Neural progenitor cell (in vitro differentiated cells): Measurements from ENCODE around the gene KISS1R. TPM values are rescaled to one million over a fixed set of nuclear protein-coding genes. Genes with fewer than 3 reads are reported as not detected.
A peak's percentile ranks its signal among the peaks of the same experiment; 100 is the strongest.
"Not testable (repeated sequence)": the region's sequence is repeated elsewhere in the genome, so short reads cannot be mapped to it uniquely, and the experiment has no call there.

Experiments used
- DNase-seq: peaks from one replicate; pipeline ENCODE4 v3.0.0-alpha.2; 2016; ENCODE audit warnings: low spot score
- H2AFZ ChIP-seq: fragments of 200-600 bp; sonication (generic); replicated peaks from 2 replicates; pipeline ENCODE4 v1.6.1; 2016; ENCODE audit warnings: antibody characterized with exemption
- H3F3A ChIP-seq: fragments of 200-600 bp; sonication (generic); 2 replicates; pipeline ENCODE4 v1.6.1; 2016; ENCODE audit warnings: antibody characterized with exemption, low read depth
- H3K27ac ChIP-seq: fragments of 200-600 bp; sonication (generic); 2 replicates; pipeline ENCODE4 v1.5.1; 2016; ENCODE audit warnings: mild to moderate bottlenecking
- H3K27me3 ChIP-seq: fragments of 200-600 bp; sonication (generic); 2 replicates; pipeline ENCODE4 v1.6.1; 2016; ENCODE audit warnings: mild to moderate bottlenecking, moderate library complexity
- H3K36me3 ChIP-seq: fragments of 200-600 bp; sonication (generic); 2 replicates; pipeline ENCODE4 v1.5.1; 2016
- H3K4me1 ChIP-seq: fragments of 200-600 bp; sonication (generic); 2 replicates; pipeline ENCODE4 v1.6.1; 2016; ENCODE audit warnings: mixed run types
- H3K4me2 ChIP-seq: fragments of 200-600 bp; sonication (generic); 2 replicates; pipeline ENCODE4 v1.6.1; 2016
- H3K4me3 ChIP-seq: fragments of 200-600 bp; sonication (generic); 2 replicates; pipeline ENCODE4 v1.5.1; 2016
- H3K79me2 ChIP-seq: fragments of 200-600 bp; sonication (generic); 2 replicates; pipeline ENCODE4 v1.6.1; 2016; ENCODE audit warnings: low read depth
- H3K9ac ChIP-seq: fragments of 200-600 bp; sonication (generic); 2 replicates; pipeline ENCODE4 v1.6.1; 2016
- H3K9me3 ChIP-seq: fragments of 200-600 bp; sonication (generic); 2 replicates; pipeline ENCODE4 v1.5.1; 2016; ENCODE audit warnings: low read depth
- H4K20me1 ChIP-seq: fragments of 200-600 bp; sonication (generic); 2 replicates; pipeline ENCODE4 v1.6.1; 2016; ENCODE audit warnings: low read depth
- H3K27ac Mint-ChIP-seq: 3 replicates; pipeline ENCODE4 v1.8.0; 2021; ENCODE audit warnings: mixed read lengths
- H3K27me3 Mint-ChIP-seq: 2 replicates; pipeline ENCODE4 v1.8.0; 2022; ENCODE audit warnings: low read depth, mild to moderate bottlenecking, inconsistent platforms, moderate library complexity, mixed read lengths; ENCODE audit not compliant: insufficient read depth
- H3K36me3 Mint-ChIP-seq: 3 replicates; pipeline ENCODE4 v1.8.0; 2021; ENCODE audit warnings: mixed read lengths
- H3K4me1 Mint-ChIP-seq: 3 replicates; pipeline ENCODE4 v1.8.0; 2021; ENCODE audit warnings: mixed read lengths
- H3K4me3 Mint-ChIP-seq: 3 replicates; pipeline ENCODE4 v1.8.0; 2021; ENCODE audit warnings: mild to moderate bottlenecking, moderate library complexity, mixed read lengths
- H3K9me3 Mint-ChIP-seq: 3 replicates; pipeline ENCODE4 v1.8.0; 2020; ENCODE audit warnings: mixed read lengths
- EZH2 ChIP-seq: fragments of 200-600 bp; sonication (generic); IDR thresholded peaks from 2 replicates; pipeline ENCODE4 v1.6.1; 2017; ENCODE audit warnings: antibody characterized with exemption, mild to moderate bottlenecking, moderate library complexity
- EZH2phosphoT487 ChIP-seq: fragments of 200-600 bp; sonication (generic); IDR thresholded peaks from 2 replicates; pipeline ENCODE4 v1.6.1; 2017; ENCODE audit warnings: antibody characterized with exemption
- total RNA-seq: library from RNA; depleted of rRNA; stranded (reverse); fragments of >200 nt; gene quantifications from 2 replicates; pipeline ENCODE4 v1.2.3, GENCODE V29; 2015; ENCODE audit warnings: low replicate concordance
- TF ChIP-seq, protein P1 (sequence below): fragments of 200-600 bp; sonication (generic); IDR thresholded peaks from 2 replicates; pipeline ENCODE4 v1.5.1; 2017; ENCODE audit warnings: antibody characterized with exemption, mild to moderate bottlenecking

Gene KISS1R
- total RNA-seq, 1 donor from 2014 or later, result not detected

GRCh38 chr19:876780-877314 is 40.3 kb upstream of the KISS1R start:
- no peaks in the 10 kb centered on the region for H3K4me1 ChIP-seq
- H3K27me3 ChIP-seq, result no peaks in the 10 kb centered on the region
- Mint-ChIP-seq H3K4me3 (no peak overlapping the region), H3K27ac (no peak overlapping the region), H3K9me3 (no peaks in the 10 kb centered on the region), H3K27me3 (peaks cover 8% of the 10 kb centered on the region), H3K4me1 (peaks cover 2% of the 10 kb centered on the region), H3K36me3 (peaks cover 20% of the 10 kb centered on the region)
- H4K20me1 ChIP-seq, result peaks cover 14% of the 10 kb centered on the region
- H3F3A ChIP-seq, result peaks cover 16% of the 10 kb centered on the region
- H3K4me2 ChIP-seq, result no peak overlapping the region
- TF ChIP-seq EZH2phosphoT487 (no peak), EZH2 (no peak)
- TF ChIP-seq, protein P1, sequence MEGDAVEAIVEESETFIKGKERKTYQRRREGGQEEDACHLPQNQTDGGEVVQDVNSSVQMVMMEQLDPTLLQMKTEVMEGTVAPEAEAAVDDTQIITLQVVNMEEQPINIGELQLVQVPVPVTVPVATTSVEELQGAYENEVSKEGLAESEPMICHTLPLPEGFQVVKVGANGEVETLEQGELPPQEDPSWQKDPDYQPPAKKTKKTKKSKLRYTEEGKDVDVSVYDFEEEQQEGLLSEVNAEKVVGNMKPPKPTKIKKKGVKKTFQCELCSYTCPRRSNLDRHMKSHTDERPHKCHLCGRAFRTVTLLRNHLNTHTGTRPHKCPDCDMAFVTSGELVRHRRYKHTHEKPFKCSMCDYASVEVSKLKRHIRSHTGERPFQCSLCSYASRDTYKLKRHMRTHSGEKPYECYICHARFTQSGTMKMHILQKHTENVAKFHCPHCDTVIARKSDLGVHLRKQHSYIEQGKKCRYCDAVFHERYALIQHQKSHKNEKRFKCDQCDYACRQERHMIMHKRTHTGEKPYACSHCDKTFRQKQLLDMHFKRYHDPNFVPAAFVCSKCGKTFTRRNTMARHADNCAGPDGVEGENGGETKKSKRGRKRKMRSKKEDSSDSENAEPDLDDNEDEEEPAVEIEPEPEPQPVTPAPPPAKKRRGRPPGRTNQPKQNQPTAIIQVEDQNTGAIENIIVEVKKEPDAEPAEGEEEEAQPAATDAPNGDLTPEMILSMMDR, result no peak
- DNase-seq, result no peak
- H2AFZ ChIP-seq, result no peak overlapping the region
- no peak overlapping the region for H3K4me3 ChIP-seq
- H3K27ac ChIP-seq, result no peak overlapping the region
- H3K9ac ChIP-seq, result no peak overlapping the region
- no peaks in the 10 kb centered on the region for H3K36me3 ChIP-seq
- no peaks in the 10 kb centered on the region for H3K79me2 ChIP-seq
- H3K9me3 ChIP-seq, result no peaks in the 10 kb centered on the region

DNA sequence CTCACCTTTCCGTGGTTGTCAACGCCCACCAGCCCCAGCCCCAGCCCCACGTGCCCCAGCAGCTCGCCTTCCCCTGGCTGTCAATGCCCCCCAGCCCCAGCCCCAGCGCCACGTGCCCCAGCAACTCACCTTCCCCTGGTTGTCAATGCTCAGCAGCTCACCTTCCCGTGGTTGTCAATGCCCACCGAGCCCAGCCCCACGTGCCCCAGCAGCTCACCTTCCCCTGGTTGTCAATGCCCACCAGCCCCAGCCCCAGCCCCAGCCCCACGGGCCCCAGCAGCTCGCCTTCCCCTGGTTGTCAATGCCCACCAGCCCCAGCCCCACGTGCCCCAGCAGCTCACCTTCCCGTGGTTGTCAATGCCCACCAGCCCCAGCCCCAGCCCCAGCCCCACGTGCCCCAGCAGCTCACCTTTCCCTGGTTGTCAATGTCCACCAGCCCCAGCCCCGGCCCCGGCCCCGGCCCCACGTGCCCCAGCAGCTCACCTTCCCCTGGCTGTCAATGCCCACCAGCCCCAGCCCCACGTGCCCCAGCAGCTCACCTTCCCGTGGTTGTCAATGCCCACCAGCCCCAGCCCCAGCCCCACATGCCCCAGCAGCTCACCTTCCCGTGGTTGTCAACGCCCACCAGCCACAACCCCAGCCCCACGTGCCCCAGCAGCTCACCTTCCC is 39.0 kb upstream of the KISS1R start:
- H3K36me3 Mint-ChIP-seq, result peaks cover 22% of the 10 kb centered on the region
- DNase-seq, H3K79me2 ChIP-seq, H3K9ac ChIP-seq, H3F3A ChIP-seq, H3K4me1 Mint-ChIP-seq, H3K36me3 ChIP-seq, H3K4me3 Mint-ChIP-seq, H2AFZ ChIP-seq, H3K27me3 Mint-ChIP-seq, H3K27ac ChIP-seq, H3K4me3 ChIP-seq, H3K4me2 ChIP-seq, H3K27ac Mint-ChIP-seq, H3K4me1 ChIP-seq, H3K27me3 ChIP-seq, H3K9me3 ChIP-seq, H3K9me3 Mint-ChIP-seq: not testable (repeated sequence)
- peaks cover 14% of the 10 kb centered on the region for H4K20me1 ChIP-seq

DNA sequence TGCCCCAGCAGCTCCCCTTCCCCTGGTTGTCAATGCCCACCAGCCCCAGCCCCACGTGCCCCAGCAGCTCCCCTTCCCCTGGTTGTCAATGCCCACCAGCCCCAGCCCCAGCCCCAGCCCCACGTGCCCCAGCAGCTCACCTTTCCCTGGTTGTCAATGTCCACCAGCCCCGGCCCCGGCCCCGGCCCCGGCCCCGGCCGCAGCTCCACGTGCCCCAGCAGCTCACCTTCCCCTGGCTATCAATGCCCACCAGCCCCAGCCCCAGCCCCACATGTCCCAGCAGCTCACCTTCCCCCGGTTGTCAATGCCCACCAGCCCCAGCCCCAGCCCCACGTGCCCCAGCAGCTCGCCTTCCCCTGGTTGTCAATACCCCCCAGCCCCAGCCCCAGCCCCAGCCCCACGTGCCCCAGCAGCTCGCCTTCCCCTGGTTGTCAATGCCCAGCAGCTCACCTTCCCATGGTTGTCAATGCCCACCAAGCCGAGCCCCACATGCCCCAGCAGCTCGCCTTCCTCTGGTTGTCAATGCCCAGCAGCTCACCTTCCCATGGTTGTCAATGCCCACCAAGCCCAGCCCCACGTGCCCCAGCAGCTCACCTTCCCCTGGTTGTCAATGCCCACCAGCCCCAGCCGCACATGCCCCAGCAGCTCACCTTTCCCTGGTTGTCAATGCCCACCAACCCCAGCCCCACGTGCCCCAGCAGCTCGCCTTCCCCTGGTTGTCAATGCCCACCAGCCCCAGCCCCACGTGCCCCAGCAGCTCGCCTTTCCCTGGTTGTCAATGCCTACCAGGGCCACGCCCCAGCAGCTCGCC is 38.2 kb upstream of the KISS1R start:
- not testable (repeated sequence) for H3K4me2 ChIP-seq, DNase-seq, H3F3A ChIP-seq, H3K9ac ChIP-seq, H2AFZ ChIP-seq, H3K27me3 Mint-ChIP-seq, H3K9me3 Mint-ChIP-seq, H3K36me3 ChIP-seq, H3K9me3 ChIP-seq, H3K27ac Mint-ChIP-seq, H3K4me1 ChIP-seq, H3K27ac ChIP-seq, H3K79me2 ChIP-seq, H3K4me3 ChIP-seq, H3K27me3 ChIP-seq, H3K4me1 Mint-ChIP-seq
- peaks cover 22% of the 10 kb centered on the region for H3K36me3 Mint-ChIP-seq
- H4K20me1 ChIP-seq, result peaks cover 10% of the 10 kb centered on the region
- H3K4me3 Mint-ChIP-seq, result peak overlapping the region; percentile 8

GRCh38 chr19:879711-880438 is 37.3 kb upstream of the KISS1R start:
- no peaks in the 10 kb centered on the region for H3K4me1 ChIP-seq
- H3K9me3 ChIP-seq, result no peaks in the 10 kb centered on the region
- H3F3A ChIP-seq, result no peaks in the 10 kb centered on the region
- Mint-ChIP-seq H3K4me3 (no peak overlapping the region), H3K27ac (no peak overlapping the region), H3K27me3 (peaks cover 7% of the 10 kb centered on the region), H3K36me3 (peaks cover 22% of the 10 kb centered on the region), H3K9me3 (no peaks in the 10 kb centered on the region), H3K4me1 (peaks cover 2% of the 10 kb centered on the region)
- DNase-seq, result no peak
- no peak overlapping the region for H3K9ac ChIP-seq
- peaks cover 10% of the 10 kb centered on the region for H4K20me1 ChIP-seq
- TF ChIP-seq EZH2 (no peak), EZH2phosphoT487 (no peak)
- TF ChIP-seq, protein P1, result no peak
- no peak overlapping the region for H2AFZ ChIP-seq
- no peak overlapping the region for H3K4me2 ChIP-seq
- H3K27me3 ChIP-seq, result no peaks in the 10 kb centered on the region
- H3K36me3 ChIP-seq, result no peaks in the 10 kb centered on the region
- no peak overlapping the region for H3K27ac ChIP-seq
- no peaks in the 10 kb centered on the region for H3K79me2 ChIP-seq
- H3K4me3 ChIP-seq, result no peak overlapping the region
